ENCODE data around the gene PPTC7. TPM values are rescaled to one million over a fixed set of nuclear protein-coding genes. Genes with fewer than 3 reads are reported as not detected.
"Not testable (repeated sequence)": the region's sequence is repeated elsewhere in the genome, so short reads cannot be mapped to it uniquely, and the experiment has no call there.

Gene PPTC7
- total RNA-seq, 1 experiment from 2014 or later = 6.9 TPM

GRCh38 chr12:110575326-110575725 is 7.8 kb downstream of the PPTC7 start:
- Histone ChIP-seq H3K27ac (no peak overlapping the region), H3K27me3 (no peaks in the 10 kb centered on the region), H3K4me3 (no peak overlapping the region), H3K9me3 (replicated peaks) (peaks cover 9% of the 10 kb centered on the region; the same call in 1 of the 2 replicates), H3K4me1 (no peaks in the 10 kb centered on the region), H3K36me3 (peaks cover 3% of the 10 kb centered on the region; the same call in 1 of the 2 replicates)
- no peak for DNase-seq

- not testable (repeated sequence) for H3K9me3 ChIP-seq (replicated peaks); H3K4me1 ChIP-seq; H3K36me3 ChIP-seq; H3K27ac ChIP-seq; H3K27me3 ChIP-seq; H3K4me3 ChIP-seq; DNase-seq
Observed at GRCh38 chr12:110574717-110575230, 8.3 kb downstream of the PPTC7 start.

- Histone ChIP-seq H3K4me3 (no peak overlapping the region), H3K27me3 (no peaks in the 10 kb centered on the region), H3K36me3 (peaks cover 3% of the 10 kb centered on the region; the same call in 1 of the 2 replicates), H3K4me1 (no peaks in the 10 kb centered on the region), H3K27ac (no peak overlapping the region), H3K9me3 (replicated peaks) (peaks cover 13% of the 10 kb centered on the region; the same call in 1 of the 2 replicates)
- no peak for DNase-seq
Observed at GRCh38 chr12:110574044-110574443, 9.1 kb downstream of the PPTC7 start.

- not testable (repeated sequence) for H3K27me3 ChIP-seq, H3K4me1 ChIP-seq, DNase-seq, H3K4me3 ChIP-seq, H3K36me3 ChIP-seq, H3K27ac ChIP-seq
- H3K9me3 ChIP-seq (replicated peaks) = peaks cover 13% of the 10 kb centered on the region; the same call in 1 of the 2 replicates
Observed at GRCh38 chr12:110570798-110571197, 12.3 kb downstream of the PPTC7 start.

- not testable (repeated sequence) for H3K36me3 ChIP-seq, H3K4me3 ChIP-seq, H3K4me1 ChIP-seq, H3K27me3 ChIP-seq, DNase-seq, H3K27ac ChIP-seq
- peaks cover 13% of the 10 kb centered on the region; the same call in 1 of the 2 replicates for H3K9me3 ChIP-seq (replicated peaks)
Observed at GRCh38 chr12:110569838-110570237, 13.3 kb downstream of the PPTC7 start.

GRCh38 chr12:110568752-110569151 is 14.4 kb downstream of the PPTC7 start:
- Histone ChIP-seq H3K27ac (no peak overlapping the region), H3K27me3 (no peaks in the 10 kb centered on the region), H3K4me1 (no peaks in the 10 kb centered on the region), H3K4me3 (no peak overlapping the region), H3K36me3 (no peaks in the 10 kb centered on the region; the same call in 1 of the 2 replicates), H3K9me3 (replicated peaks) (peaks cover 13% of the 10 kb centered on the region; the same call in 1 of the 2 replicates)
- DNase-seq = no peak

- Histone ChIP-seq H3K36me3 (no peaks in the 10 kb centered on the region; the same call in 1 of the 2 replicates), H3K4me3 (no peak overlapping the region), H3K4me1 (no peaks in the 10 kb centered on the region), H3K27me3 (no peaks in the 10 kb centered on the region), H3K27ac (no peak overlapping the region), H3K9me3 (replicated peaks) (peaks cover 12% of the 10 kb centered on the region; the same call in 1 of the 2 replicates)
- DNase-seq = no peak
Observed at GRCh38 chr12:110566993-110567392, 16.1 kb downstream of the PPTC7 start.

- Histone ChIP-seq H3K27ac (no peak overlapping the region), H3K4me1 (no peaks in the 10 kb centered on the region)
- DNase-seq = no peak
Observed at GRCh38 chr12:110565894-110566871, 16.9 kb downstream of the PPTC7 start.

GRCh38 chr12:110564471-110564991 is 18.6 kb downstream of the PPTC7 start:
- no peaks in the 10 kb centered on the region for H3K27me3 ChIP-seq
- no peaks in the 10 kb centered on the region for H3K36me3 ChIP-seq
- H3K27ac ChIP-seq = no peak overlapping the region
- no peak for DNase-seq
- no peak overlapping the region for H3K4me3 ChIP-seq
- H3K4me1 ChIP-seq = no peaks in the 10 kb centered on the region
- H3K9me3 ChIP-seq (replicated peaks) = peaks cover 2% of the 10 kb centered on the region; the same call in 1 of the 2 replicates

More at GRCh38 chr12:110565894-110566871, 16.9 kb downstream of the PPTC7 start:
- no peaks in the 10 kb centered on the region for H3K27me3 ChIP-seq
- no peaks in the 10 kb centered on the region for H3K36me3 ChIP-seq
- H3K9me3 ChIP-seq (replicated peaks) = peaks cover 4% of the 10 kb centered on the region; the same call in 1 of the 2 replicates
- H3K4me3 ChIP-seq = no peak overlapping the region

GRCh38 chr12:110563702-110564470 is 19.2 kb downstream of the PPTC7 start:
- Histone ChIP-seq H3K9me3 (replicated peaks) (no peaks in the 10 kb centered on the region), H3K4me1 (no peaks in the 10 kb centered on the region), H3K4me3 (no peak overlapping the region), H3K27me3 (no peaks in the 10 kb centered on the region), H3K27ac (no peak overlapping the region), H3K36me3 (no peaks in the 10 kb centered on the region)
- DNase-seq = no peak

GRCh38 chr12:110562386-110562785 is 20.7 kb downstream of the PPTC7 start:
- not testable (repeated sequence) for H3K4me1 ChIP-seq; DNase-seq; H3K27me3 ChIP-seq; H3K27ac ChIP-seq; H3K36me3 ChIP-seq; H3K9me3 ChIP-seq (replicated peaks); H3K4me3 ChIP-seq

- Histone ChIP-seq H3K27ac (no peak overlapping the region), H3K27me3 (no peaks in the 10 kb centered on the region), H3K4me1 (no peaks in the 10 kb centered on the region), H3K36me3 (no peaks in the 10 kb centered on the region), H3K9me3 (replicated peaks) (no peaks in the 10 kb centered on the region), H3K4me3 (no peak overlapping the region)
- no peak for DNase-seq
Observed at GRCh38 chr12:110561471-110562201, 21.5 kb downstream of the PPTC7 start.

- H3K36me3 ChIP-seq = no peaks in the 10 kb centered on the region
Observed at GRCh38 chr12:110560946-110561345, 22.2 kb downstream of the PPTC7 start.

GRCh38 chr12:110560048-110560447 is 23.1 kb downstream of the PPTC7 start:
- no peak overlapping the region for H3K4me3 ChIP-seq
- H3K4me1 ChIP-seq = no peaks in the 10 kb centered on the region
- no peak for DNase-seq
- H3K27me3 ChIP-seq = no peaks in the 10 kb centered on the region
- H3K36me3 ChIP-seq = no peaks in the 10 kb centered on the region
- H3K27ac ChIP-seq = no peak overlapping the region
- no peaks in the 10 kb centered on the region for H3K9me3 ChIP-seq (replicated peaks)

More at GRCh38 chr12:110560946-110561345, 22.2 kb downstream of the PPTC7 start:
- no peak for DNase-seq
- Histone ChIP-seq H3K9me3 (replicated peaks) (no peaks in the 10 kb centered on the region), H3K27me3 (no peaks in the 10 kb centered on the region), H3K4me3 (no peak overlapping the region), H3K4me1 (no peaks in the 10 kb centered on the region), H3K27ac (no peak overlapping the region)
